GM18517 (cell line): Measurements from ENCODE around the gene TPX2.

Experiments
- ATAC-seq: cut with Tn5 transposase; IDR thresholded peaks from one replicate; pipeline ENCODE4 v1.9.1; 2021; ENCODE audit warnings: mild to moderate bottlenecking, moderate library complexity; ENCODE audit not compliant: unreplicated experiment

TPX2 gene

DNA sequence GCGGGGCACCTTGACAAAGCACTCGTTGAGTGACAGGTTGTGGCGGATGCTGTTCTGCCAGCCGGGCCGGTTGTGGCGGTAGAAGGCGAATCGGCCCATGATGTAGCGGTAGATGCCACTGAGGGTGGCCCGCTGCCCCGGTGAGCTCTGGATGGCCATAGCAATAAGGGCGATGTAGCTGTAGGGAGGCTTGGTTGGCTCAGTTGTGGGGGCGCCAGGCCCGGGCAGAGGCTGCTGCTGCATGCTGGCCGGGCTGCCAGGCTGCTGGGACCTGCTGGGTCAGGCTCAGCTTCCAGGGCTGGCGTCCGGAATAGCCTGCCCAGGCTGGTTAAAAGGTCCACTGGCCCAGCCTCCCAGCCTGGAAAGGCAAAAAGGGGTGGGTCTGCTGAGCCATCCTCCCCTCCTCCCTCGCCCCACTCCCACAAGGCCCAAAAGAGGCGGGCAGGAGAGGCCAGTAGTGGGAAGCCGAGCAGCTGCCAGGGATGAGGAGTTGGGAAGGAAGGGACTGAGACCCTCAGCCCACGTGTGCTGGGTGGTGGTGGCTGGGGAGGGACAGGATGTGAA lies 106.3 kb downstream of the TPX2 start, which contains the start of gene FOXS1:
Gene FOXS1, minus strand, starts transcription at position 305 of the 564 bp plus-strand sequence. Its CDS starts 62 bp downstream, at position 243.
- no peak for ATAC-seq

GRCh38 chr20:31846793-31847138 lies 107.7 kb downstream of the TPX2 start:
- no peak for ATAC-seq

- ATAC-seq, result no peak
Measured at GRCh38 chr20:31848088-31848999, 109.3 kb downstream of the TPX2 start.

GRCh38 chr20:31849306-31849930 lies 110.3 kb downstream of the TPX2 start:
- no peak for ATAC-seq
